Spleen (tissue), 11 donors: ENCODE results near the gene TSEN54. TPM values are rescaled to one million over a fixed set of nuclear protein-coding genes. Genes with fewer than 3 reads are reported as not detected.

ENCODE experiments used
- DNase-seq: peaks from one replicate; pipeline ENCODE4 v3.0.0-alpha.2; 2020
- H3K27ac ChIP-seq, 8 donors: fragments of 200-600 bp; sonication (generic) in 7 of 8; 1 replicate in 4 of 8; 2 replicates in 4 of 8; pipeline versions ENCODE4 v1.5.0 to v1.8.0; 2016 to 2021; ENCODE audit warnings: inconsistent platforms in 4 of 8, mild to moderate bottlenecking in 4 of 8, moderate library complexity in 1 of 8
- H3K27me3 ChIP-seq, 7 donors: fragments of 200-600 bp; sonication (generic) in 6 of 7; replicated peaks in 1 of 7; 1 replicate in 4 of 7; 2 replicates in 3 of 7; pipeline versions ENCODE4 v1.5.0 to v1.8.0; 2016 to 2021; ENCODE audit warnings: inconsistent platforms in 3 of 7, mild to moderate bottlenecking in 1 of 7
- H3K36me3 ChIP-seq, 6 donors: fragments of 200-600 bp; sonication (generic) in 5 of 6; 1 replicate in 4 of 6; 2 replicates in 2 of 6; pipeline versions ENCODE4 v1.5.0 to v1.8.0; 2016 to 2021; ENCODE audit warnings: inconsistent platforms in 2 of 6
- H3K4me1 ChIP-seq, 6 donors: fragments of 200-600 bp; sonication (generic) in 5 of 6; 1 replicate in 3 of 6; 2 replicates in 3 of 6; pipeline versions ENCODE4 v1.5.0 to v1.8.0; 2016 to 2021; ENCODE audit warnings: inconsistent platforms in 3 of 6
- H3K4me3 ChIP-seq, 8 donors: fragments of 200-600 bp; sonication (generic) in 7 of 8; 1 replicate in 4 of 8; 2 replicates in 4 of 8; pipeline versions ENCODE4 v1.5.0 to v1.8.0; 2016 to 2021; ENCODE audit warnings: inconsistent platforms in 4 of 8, mild to moderate bottlenecking in 4 of 8, moderate library complexity in 2 of 8
- H3K9me3 ChIP-seq, 8 donors: fragments of 200-600 bp; sonication (generic) in 7 of 8; 1 replicate in 4 of 8; 2 replicates in 4 of 8; pipeline versions ENCODE4 v1.5.0 to v1.8.0; 2016 to 2021; ENCODE audit warnings: inconsistent platforms in 4 of 8
- POLR2A ChIP-seq, 3 donors: fragments of 450-650 bp; IDR thresholded peaks; one replicate each; pipeline ENCODE4 v1.5.1; 2017; ENCODE audit warnings: antibody characterized with exemption in 3 of 3, mild to moderate bottlenecking in 1 of 3
- POLR2AphosphoS5 ChIP-seq, 3 donors: sonication (generic); formaldehyde crosslinking; IDR thresholded peaks; one replicate each; pipeline ENCODE4 v1.5.1; 2017; ENCODE audit warnings: antibody characterized with exemption in 3 of 3
- WGBS, 5 donors: extraction: QIAGEN DNeasy Blood & Tissue Kit in 3 of 5; methylation state at CpG; one replicate each; pipeline versions ENCODE4 v1.1.5 to v1.1.7; 2013 to 2018; 5-methylcytosine and 5-hydroxymethylcytosine counted together
- intact Hi-C: fragments of 100-400 bp; cut with DNase I; formaldehyde crosslinking; loops from one replicate; pipeline ENCODE4 v1.15.0; 2023; ENCODE audit warnings: low total_unique reads
- polyA plus RNA-seq, 3 donors: library from polyadenylated mRNA; stranded (reverse); fragments of 200-250 nt; gene quantifications; one replicate each; pipeline ENCODE4 v1.2.1, GENCODE V29; 2013
- total RNA-seq, 7 donors: library from RNA; depleted of rRNA in 3 of 7; stranded (reverse); fragments of >200 nt in 3 of 7; fragmentation: NEBNext Ultra II Directional in 4 of 7; extraction: Animal tissue kit (Norgen Biotek cat#: 25700) in 4 of 7; gene quantifications; one replicate each; pipeline versions ENCODE4 v1.1.0 to v1.2.1, GENCODE V29; 2016 to 2021
- TF ChIP-seq, protein P1 (sequence below), 11 experiments: fragments of 200-600 bp in 7 of 11; fragments of 450-650 bp in 4 of 11; sonication (generic) in 4 of 11; IDR thresholded peaks in 8 of 11; conservative IDR thresholded peaks in 3 of 11; 1 replicate in 7 of 11; 2 replicates in 4 of 11; pipeline versions ENCODE4 v1.4.0 to v1.8.0; 2016 to 2021; ENCODE audit warnings: antibody characterized with exemption in 11 of 11, inconsistent platforms in 4 of 11, mild to moderate bottlenecking in 1 of 11
- donor health status: healthy with polysubstance abuse.
- donor health status: DM: no; HTN: no; CAD: no; lungs with moderate emphysema.
- donor health status: DM: no; HTN: no; CAD: no.
- donor health status: Bipolar disorder and iron deficiency.
- donor health status: healthy.
- donor health status: DM: no; HTN: no; CAD: no.
- donor health status: DM: yes; HTN: yes; CAD: no.

Gene TSEN54
- total and polyA plus RNA-seq, 10 donors: 31.0 to 87.8 (median 42.4) TPM

DNA sequence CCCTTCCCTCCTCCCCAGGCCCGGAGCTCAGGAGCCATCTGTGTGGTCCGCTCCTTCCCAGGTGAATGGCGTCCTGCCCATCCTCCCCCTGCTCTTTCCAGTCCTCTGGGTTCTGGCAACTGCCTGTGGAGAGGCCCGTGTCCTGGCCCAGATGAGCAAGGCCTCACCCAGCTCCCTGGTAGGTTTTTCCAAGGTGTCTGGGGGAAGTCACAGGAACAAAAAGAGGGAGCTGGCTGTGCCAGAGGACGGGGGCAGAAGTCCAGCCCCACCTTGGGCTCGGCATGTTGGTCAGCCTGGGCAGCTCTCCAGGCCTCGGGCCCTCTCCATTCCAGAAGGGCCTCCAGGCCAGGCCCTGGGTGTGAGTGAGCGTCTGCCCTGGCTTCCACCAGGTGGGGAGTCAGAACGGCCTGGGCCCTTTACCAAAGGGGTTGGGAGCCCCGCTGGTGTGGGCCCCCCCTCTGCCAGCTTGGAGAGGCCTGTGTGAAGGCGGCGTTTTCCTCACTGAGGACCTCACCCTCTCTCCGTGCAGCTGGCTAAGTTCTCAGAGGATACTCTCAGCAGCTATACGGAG, 26.1 kb upstream of the TSEN54 start:
- Histone ChIP-seq H3K36me3 (peaks cover 0 to 81% (median 41%) of the 10 kb centered on the region in 6 donors), H3K27me3 (no peaks in the 10 kb centered on the region), H3K4me1 (peaks cover 16 to 65% (median 47%) of the 10 kb centered on the region in 6 donors), H3K27ac (peak overlapping the region in 6 of 8 donors; percentile 26 to 66 (median 50)), H3K4me3 (no peak overlapping the region), H3K9me3 (no peaks in the 10 kb centered on the region)
- no peak for DNase-seq
- TF ChIP-seq, protein P1, sequence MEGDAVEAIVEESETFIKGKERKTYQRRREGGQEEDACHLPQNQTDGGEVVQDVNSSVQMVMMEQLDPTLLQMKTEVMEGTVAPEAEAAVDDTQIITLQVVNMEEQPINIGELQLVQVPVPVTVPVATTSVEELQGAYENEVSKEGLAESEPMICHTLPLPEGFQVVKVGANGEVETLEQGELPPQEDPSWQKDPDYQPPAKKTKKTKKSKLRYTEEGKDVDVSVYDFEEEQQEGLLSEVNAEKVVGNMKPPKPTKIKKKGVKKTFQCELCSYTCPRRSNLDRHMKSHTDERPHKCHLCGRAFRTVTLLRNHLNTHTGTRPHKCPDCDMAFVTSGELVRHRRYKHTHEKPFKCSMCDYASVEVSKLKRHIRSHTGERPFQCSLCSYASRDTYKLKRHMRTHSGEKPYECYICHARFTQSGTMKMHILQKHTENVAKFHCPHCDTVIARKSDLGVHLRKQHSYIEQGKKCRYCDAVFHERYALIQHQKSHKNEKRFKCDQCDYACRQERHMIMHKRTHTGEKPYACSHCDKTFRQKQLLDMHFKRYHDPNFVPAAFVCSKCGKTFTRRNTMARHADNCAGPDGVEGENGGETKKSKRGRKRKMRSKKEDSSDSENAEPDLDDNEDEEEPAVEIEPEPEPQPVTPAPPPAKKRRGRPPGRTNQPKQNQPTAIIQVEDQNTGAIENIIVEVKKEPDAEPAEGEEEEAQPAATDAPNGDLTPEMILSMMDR (IDR thresholded peaks at IDR 0.05 in 8 of 11, conservative IDR thresholded peaks at IDR 0.05 in 3 of 11): no peak
- TF ChIP-seq POLR2AphosphoS5 (IDR thresholded peaks at IDR 0.05) (no peak), POLR2A (IDR thresholded peaks at IDR 0.05) (no peak)
- WGBS, 5 donors: 60 to 83% (median 80%) methylated on average over 3 to 14 of the region's 14 CpGs
- intact Hi-C loops: no loop called here

DNA sequence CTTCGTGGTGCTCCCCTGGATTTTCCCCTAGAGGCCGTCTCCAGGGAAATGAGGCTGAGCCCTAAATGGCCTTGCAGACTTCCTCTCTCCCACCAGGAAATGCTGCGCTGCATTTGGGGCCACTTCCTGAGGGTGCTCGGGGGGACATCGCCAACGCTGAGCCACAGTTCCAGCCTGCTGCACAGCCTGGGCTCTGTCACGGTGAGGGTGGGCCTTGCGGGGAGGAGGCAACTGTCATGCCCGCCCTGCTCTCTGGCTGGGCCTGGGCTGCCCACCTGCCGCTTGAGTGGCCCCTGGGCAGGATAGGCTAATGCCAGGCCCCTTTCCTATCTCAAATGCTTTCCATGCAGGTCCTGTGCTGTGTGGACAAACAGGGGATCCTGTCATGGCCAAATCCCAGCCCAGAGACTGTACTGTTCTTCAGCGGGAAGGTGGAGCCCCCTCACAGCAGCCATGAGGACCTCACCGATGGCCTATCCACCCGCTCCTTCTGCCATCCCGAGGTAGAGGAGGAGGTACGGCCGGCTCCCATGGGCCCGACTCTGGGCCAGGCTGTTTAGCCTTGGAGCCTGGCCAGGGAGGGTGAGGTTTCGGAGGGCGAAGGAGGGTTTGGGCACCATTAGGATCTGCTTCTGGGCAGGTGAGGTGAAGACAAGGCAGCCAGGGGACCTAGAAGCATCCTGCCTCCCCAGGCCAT, 25.2 kb upstream of the TSEN54 start:
- DNase-seq: no peak
- Histone ChIP-seq H3K27ac (peak overlapping the region in 5 of 8 donors; percentile 48 to 66 (median 51)), H3K4me3 (no peak overlapping the region), H3K27me3 (no peaks in the 10 kb centered on the region), H3K9me3 (no peaks in the 10 kb centered on the region), H3K36me3 (peaks cover 0 to 81% (median 49%) of the 10 kb centered on the region in 6 donors), H3K4me1 (peaks cover 16 to 57% (median 42%) of the 10 kb centered on the region in 6 donors)
- intact Hi-C loops: no loop called here
- TF ChIP-seq POLR2AphosphoS5 (IDR thresholded peaks at IDR 0.05) (peak; percentile 22 to 56 (median 42)), POLR2A (IDR thresholded peaks at IDR 0.05) (no peak)
- WGBS, 5 donors: 43 to 78% (median 67%) methylated on average over 7 to 19 of the region's 19 CpGs

DNA sequence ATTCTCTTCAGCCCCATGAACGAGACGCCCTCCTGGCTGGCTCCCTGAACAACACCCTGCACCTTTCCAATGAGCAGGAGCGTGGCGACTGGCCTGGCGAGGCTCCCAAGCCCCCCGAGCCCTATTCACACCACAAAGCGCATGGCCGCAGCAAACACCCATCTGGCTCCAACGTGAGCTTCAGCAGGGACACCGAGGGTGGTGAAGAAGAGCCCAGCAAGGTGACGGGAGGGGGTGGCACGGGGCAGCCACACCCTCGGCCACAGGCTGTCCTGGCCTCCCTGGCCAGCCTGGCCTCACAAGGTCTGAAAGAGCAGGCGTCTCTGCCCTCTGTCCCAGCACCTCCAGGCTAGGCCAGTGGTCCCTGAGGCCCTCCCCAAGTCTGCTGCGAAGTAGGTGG, 24.6 kb upstream of the TSEN54 start:
- H3K9me3 ChIP-seq: no peaks in the 10 kb centered on the region
- peak overlapping the region in 2 of 8 donors; percentile 48 to 66 for H3K27ac ChIP-seq
- intact Hi-C loops: no loop called here
- H3K36me3 ChIP-seq: peaks cover 0 to 82% (median 55%) of the 10 kb centered on the region in 6 donors
- peaks cover 16 to 51% (median 37%) of the 10 kb centered on the region in 6 donors for H3K4me1 ChIP-seq
- no peaks in the 10 kb centered on the region for H3K27me3 ChIP-seq
- no peak overlapping the region for H3K4me3 ChIP-seq
- TF ChIP-seq POLR2AphosphoS5 (IDR thresholded peaks at IDR 0.05): peak in 1 of 3 donors; percentile 11
- TF ChIP-seq POLR2A (IDR thresholded peaks at IDR 0.05): no peak
- TF ChIP-seq, protein P1 (IDR thresholded peaks at IDR 0.05 in 8 of 11, conservative IDR thresholded peaks at IDR 0.05 in 3 of 11): no peak
- no peak for DNase-seq
- 91 to 95% (median 94%) methylated on average over 9 to 15 of the region's 15 CpGs for WGBS, 5 donors

DNA sequence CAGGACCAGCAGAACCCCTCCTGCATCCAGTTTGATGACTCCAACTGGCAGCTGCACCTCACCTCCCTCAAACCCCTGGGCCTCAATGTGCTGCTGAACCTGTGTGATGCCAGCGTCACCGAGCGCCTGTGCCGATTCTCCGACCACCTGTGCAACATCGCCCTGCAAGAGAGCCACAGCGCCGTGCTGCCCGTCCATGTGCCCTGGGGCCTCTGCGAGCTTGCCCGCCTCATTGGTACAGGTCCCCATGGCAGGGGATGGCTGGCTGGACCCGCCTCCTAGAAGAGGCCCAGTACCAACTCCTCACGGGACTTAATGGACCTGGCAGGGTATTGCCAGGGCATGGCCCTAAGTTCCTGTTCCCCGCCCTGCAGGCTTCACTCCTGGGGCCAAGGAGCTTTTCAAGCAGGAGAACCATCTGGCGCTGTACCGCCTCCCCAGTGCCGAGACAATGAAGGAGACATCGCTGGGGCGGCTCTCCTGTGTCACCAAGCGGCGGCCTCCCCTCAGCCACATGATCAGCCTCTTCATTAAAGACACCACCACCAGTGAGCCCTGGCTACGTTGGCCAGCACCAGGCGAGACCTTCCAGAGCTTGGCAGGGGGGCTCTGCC, 23.7 kb upstream of the TSEN54 start:
- H3K4me1 ChIP-seq: peaks cover 6 to 42% (median 28%) of the 10 kb centered on the region in 6 donors
- H3K27me3 ChIP-seq: no peaks in the 10 kb centered on the region
- TF ChIP-seq POLR2AphosphoS5 (IDR thresholded peaks at IDR 0.05) (no peak), POLR2A (IDR thresholded peaks at IDR 0.05) (no peak)
- TF ChIP-seq, protein P1 (IDR thresholded peaks at IDR 0.05 in 8 of 11, conservative IDR thresholded peaks at IDR 0.05 in 3 of 11): no peak
- WGBS, 5 donors: 86 to 92% (median 90%) methylated on average over 8 to 23 of the region's 23 CpGs
- peaks cover 0 to 92% (median 60%) of the 10 kb centered on the region in 6 donors for H3K36me3 ChIP-seq
- H3K27ac ChIP-seq: no peak overlapping the region
- H3K4me3 ChIP-seq: no peak overlapping the region
- DNase-seq: peak; percentile 74
- intact Hi-C loops: no loop called here
- H3K9me3 ChIP-seq: no peaks in the 10 kb centered on the region
